ENCODE measurements around the gene TNFAIP8L3. TPM values are rescaled to one million over a fixed set of nuclear protein-coding genes. Genes with fewer than 3 reads are reported as not detected.

Gene TNFAIP8L3
- total RNA-seq, 4 donors from 2014 or later, result 0.75 to 4.9 (median 4.2) TPM

DNA sequence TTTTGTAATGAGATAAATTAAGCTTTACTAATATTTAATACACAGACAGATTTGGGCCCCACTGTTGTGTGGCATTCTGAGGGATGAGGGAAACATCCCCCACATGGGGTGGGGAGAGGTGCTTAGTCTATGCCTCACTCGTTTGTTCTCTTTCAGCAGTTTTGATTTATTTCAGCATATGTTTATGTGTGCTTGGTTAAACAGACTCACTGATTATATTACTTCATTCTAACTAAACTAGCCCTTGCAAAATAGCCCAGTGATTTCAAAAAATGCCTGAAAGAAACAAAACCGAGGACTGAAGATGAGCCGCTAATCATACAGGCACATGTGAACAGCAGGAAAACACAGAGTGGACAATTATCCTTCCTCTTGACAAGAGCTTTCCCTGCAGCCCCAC, 27.2 kb downstream of the TNFAIP8L3 start:
- in situ Hi-C loops (cut with MboI; ENCODE audit: low sequenced_read_pairs in 4 of 4), result no loop called here
- ATAC-seq, result no peak
- no peaks in the 10 kb centered on the region for H3K36me3 ChIP-seq

DNA sequence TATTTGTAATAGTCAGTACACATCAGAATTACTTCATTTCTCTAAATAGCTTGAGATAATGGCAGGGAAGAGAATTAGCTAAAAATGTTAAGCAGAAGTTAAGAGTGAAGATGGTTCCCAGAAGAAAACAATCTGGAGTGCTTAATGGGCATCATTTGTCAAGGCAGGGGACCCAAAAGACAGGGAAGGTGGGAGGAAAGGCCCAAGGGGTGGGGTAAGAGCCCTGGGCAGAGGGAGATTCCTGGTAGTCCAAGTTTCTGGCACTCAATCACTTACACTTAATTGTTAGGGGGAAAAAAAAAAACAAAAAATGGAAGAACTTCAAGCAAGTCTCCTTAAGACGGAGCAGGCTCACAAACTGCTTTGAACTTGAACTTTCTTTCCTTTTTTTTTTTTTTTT, 28.9 kb downstream of the TNFAIP8L3 start:
- DNase-seq, result no peak

More for the DNA sequence above, 27.2 kb downstream of the TNFAIP8L3 start:
- intact Hi-C loops (cut with DNase I; ENCODE audit: low total_unique reads), result no loop called here
- Histone ChIP-seq H3K9me3 (no peaks in the 10 kb centered on the region), H3K27me3 (no peaks in the 10 kb centered on the region), H3K4me1 (no peaks in the 10 kb centered on the region), H3K27ac (no peak overlapping the region), H3K4me3 (no peak overlapping the region)
- no peak for DNase-seq
- TF ChIP-seq POLR2A (IDR thresholded peaks at IDR 0.05) (no peak), CTCF (IDR thresholded peaks at IDR 0.05 in 4 of 5, conservative IDR thresholded peaks at IDR 0.05 in 1 of 5) (no peak)

GRCh38 chr15:51065261-51065660, 29.4 kb downstream of the TNFAIP8L3 start:
- no peak for DNase-seq
- no peak for ATAC-seq
- Histone ChIP-seq H3K36me3 (no peaks in the 10 kb centered on the region), H3K27me3 (no peaks in the 10 kb centered on the region), H3K4me1 (no peaks in the 10 kb centered on the region), H3K4me3 (no peak overlapping the region), H3K9me3 (no peaks in the 10 kb centered on the region), H3K27ac (no peak overlapping the region)
- in situ Hi-C loops (cut with MboI; ENCODE audit: low sequenced_read_pairs in 4 of 4) (no loop called here), intact Hi-C loops (cut with DNase I; ENCODE audit: low total_unique reads) (no loop called here)
- no peak for TF ChIP-seq POLR2A (IDR thresholded peaks at IDR 0.05)
- TF ChIP-seq CTCF (IDR thresholded peaks at IDR 0.05 in 4 of 5, conservative IDR thresholded peaks at IDR 0.05 in 1 of 5), result no peak

More for the DNA sequence above, 28.9 kb downstream of the TNFAIP8L3 start:
- no peak overlapping the region for H3K27ac ChIP-seq
- intact Hi-C loops (cut with DNase I; ENCODE audit: low total_unique reads), result no loop called here
- no peaks in the 10 kb centered on the region for H3K27me3 ChIP-seq
- H3K9me3 ChIP-seq, result no peaks in the 10 kb centered on the region
- in situ Hi-C loops (cut with MboI; ENCODE audit: low sequenced_read_pairs in 4 of 4), result no loop called here
- H3K4me1 ChIP-seq, result no peaks in the 10 kb centered on the region
- TF ChIP-seq POLR2A (IDR thresholded peaks at IDR 0.05), result no peak
- TF ChIP-seq CTCF (IDR thresholded peaks at IDR 0.05 in 4 of 5, conservative IDR thresholded peaks at IDR 0.05 in 1 of 5), result no peak
- ATAC-seq, result no peak
- no peak overlapping the region for H3K4me3 ChIP-seq
- H3K36me3 ChIP-seq, result no peaks in the 10 kb centered on the region

- in situ Hi-C loops (cut with MboI; ENCODE audit: low sequenced_read_pairs in 4 of 4) (no loop called here), intact Hi-C loops (cut with DNase I; ENCODE audit: low total_unique reads) (no loop called here)
- H3K4me3 ChIP-seq, result no peak overlapping the region
- no peak for DNase-seq
- H3K27me3 ChIP-seq, result no peaks in the 10 kb centered on the region
- no peak for ATAC-seq
- no peaks in the 10 kb centered on the region for H3K4me1 ChIP-seq
- no peaks in the 10 kb centered on the region for H3K36me3 ChIP-seq
- no peaks in the 10 kb centered on the region for H3K9me3 ChIP-seq
- no peak overlapping the region for H3K27ac ChIP-seq
- no peak for TF ChIP-seq CTCF (IDR thresholded peaks at IDR 0.05 in 4 of 5, conservative IDR thresholded peaks at IDR 0.05 in 1 of 5)
Observed at GRCh38 chr15:51062736-51063135, 32.0 kb downstream of the TNFAIP8L3 start.

GRCh38 chr15:51060030-51060673, 34.6 kb downstream of the TNFAIP8L3 start:
- H3K27me3 ChIP-seq, result no peaks in the 10 kb centered on the region
- no peaks in the 10 kb centered on the region for H3K36me3 ChIP-seq
- no peaks in the 10 kb centered on the region for H3K4me1 ChIP-seq
- DNase-seq (no peak), ATAC-seq (no peak)
- TF ChIP-seq CTCF (IDR thresholded peaks at IDR 0.05 in 4 of 5, conservative IDR thresholded peaks at IDR 0.05 in 1 of 5) (no peak), POLR2A (IDR thresholded peaks at IDR 0.05) (no peak)
- in situ Hi-C loops (cut with MboI; ENCODE audit: low sequenced_read_pairs in 4 of 4) (no loop called here), intact Hi-C loops (cut with DNase I; ENCODE audit: low total_unique reads) (no loop called here)
- H3K4me3 ChIP-seq, result no peak overlapping the region
- H3K27ac ChIP-seq, result no peak overlapping the region
- no peaks in the 10 kb centered on the region for H3K9me3 ChIP-seq
